Heart left ventricle (tissue), 13 donors: Measurements from ENCODE around the gene ABHD12B.

Experiments
- CTCF ChIP-seq, 12 donors: fragments of 200-600 bp; sonication (generic) in 4 of 12; IDR thresholded peaks; one replicate each; pipeline versions ENCODE4 v1.5.0 to v1.8.0; 2018 to 2022; ENCODE audit warnings: antibody characterized with exemption in 12 of 12, mild to moderate bottlenecking in 5 of 12
- POLR2A ChIP-seq, 2 donors: fragments of 450-650 bp; IDR thresholded peaks; one replicate each; pipeline ENCODE4 v1.6.1; 2017; ENCODE audit warnings: antibody characterized with exemption in 2 of 2, mild to moderate bottlenecking in 2 of 2, moderate library complexity in 2 of 2
- donor health status: ischemic (EF 13 %, LVEDD 7.1; RV severe dilation, severe dysfunction).
- donor health status: DM: no; HTN: yes; CAD: no.
- donor health status: DM: no; HTN: no; CAD: no.
- donor health status: ischemic (EF 25% LVEDD 6.9; RV normal size, moderate dysfunction).
- donor health status: ischemic (EF 25% LVEDD 5.7; RV mildly dilated, moderate dysfunction).
- donor health status: ischemic (EF 35%, LVEDD 5.7; RV mildly dilated, moderate dysfunction).
- donor health status: nonischemic (EF 11% LVEDD 7.7; RV severe dilation, severe dysfunction).
- donor health status: DM: yes; HTN: yes; CAD: no.
- donor health status: PGD.
- donor health status: ischemic (EF 29% LVEDD 5.4; RV normal size, mild dysfunction).
- donor health status: nonischemic (EF 23%, LVEDD 6.1; RV moderate dilation, normal function).

GRCh38 chr14:50837271-50837670 is 34.6 kb upstream of the ABHD12B start:
- TF ChIP-seq POLR2A (IDR thresholded peaks at IDR 0.05) = no peak
- no peak for TF ChIP-seq CTCF (IDR thresholded peaks at IDR 0.05)
